ENCODE data around the gene AKAP6.

GRCh38 chr14:32286602-32287001 lies 42.5 kb upstream of the AKAP6 start:
- TF ChIP-seq CTCF (IDR thresholded peaks at IDR 0.05; ENCODE audit: low read depth, low read length, poor library complexity, severe bottlenecking), result no peak
- TF ChIP-seq EZH2phosphoT487 (IDR thresholded peaks at IDR 0.05; ENCODE audit: borderline replicate concordance, low read length), result no peak
